SK-N-SH (cell line): ENCODE data around the gene SERPINA1.

Experiments used
- CTCF ChIP-seq: fragments of 200-600 bp; sonication (generic); IDR thresholded peaks from 2 replicates; pipeline ENCODE4 v1.6.1; 2017; ENCODE audit warnings: antibody characterized with exemption, mild to moderate bottlenecking, moderate library complexity
- FOXM1 ChIP-seq: IDR thresholded peaks from 2 replicates; pipeline ENCODE4 v1.4.0; 2012; ENCODE audit warnings: low read depth, mild to moderate bottlenecking
- GABPA ChIP-seq: IDR thresholded peaks from 2 replicates; pipeline ENCODE4 v1.4.0; 2012; ENCODE audit warnings: low read depth, mild to moderate bottlenecking
- MAX ChIP-seq: IDR thresholded peaks from 2 replicates; pipeline ENCODE4 v1.4.0; 2012; ENCODE audit warnings: low read depth
- MXI1 ChIP-seq: IDR thresholded peaks from 2 replicates; pipeline ENCODE4 v1.6.1; 2012; ENCODE audit warnings: mild to moderate bottlenecking, low read depth, low read length, improper control_type of control experiment
- SIN3A ChIP-seq: IDR thresholded peaks from 2 replicates; pipeline ENCODE4 v1.6.1; 2012; ENCODE audit warnings: low read depth, mild to moderate bottlenecking, low read length, moderate library complexity, borderline replicate concordance
- TAF1 ChIP-seq: IDR thresholded peaks from 2 replicates; pipeline ENCODE4 v1.6.1; 2012; ENCODE audit warnings: low read depth, mild to moderate bottlenecking, low read length, moderate library complexity, borderline replicate concordance
- TCF12 ChIP-seq: IDR thresholded peaks from 2 replicates; pipeline ENCODE4 v1.4.0; 2012

- TF ChIP-seq TCF12 (no peak), CTCF (no peak), TAF1 (no peak), MXI1 (no peak), FOXM1 (no peak), SIN3A (no peak), MAX (no peak), GABPA (no peak)
Observed at GRCh38 chr14:94382099-94382715, 6.2 kb downstream of the SERPINA1 start.
